T-helper 2 cell treated with Interferon-gamma antibody and Interleukin-4, amounts not matched to agents 5 μg/mL and 100 μg/mL, for 36 hours (primary cell): ENCODE measurements around the gene GAMT.

Experiments used
- DNase-seq: peaks from one replicate; pipeline ENCODE4 v3.0.0; 2021; ENCODE audit warnings: low spot score
- H3K27ac Mint-ChIP-seq: one replicate; pipeline ENCODE4 v1.8.0; 2021; ENCODE audit warnings: mild to moderate bottlenecking, mixed read lengths
- H3K27me3 Mint-ChIP-seq: one replicate; pipeline ENCODE4 v1.8.0; 2021; ENCODE audit warnings: low read depth, mixed read lengths
- H3K36me3 Mint-ChIP-seq: one replicate; pipeline ENCODE4 v1.8.0; 2021; ENCODE audit warnings: low read depth, mixed read lengths
- H3K4me1 Mint-ChIP-seq: one replicate; pipeline ENCODE4 v1.8.0; 2021; ENCODE audit warnings: low read depth, mixed read lengths
- H3K4me3 Mint-ChIP-seq: one replicate; pipeline ENCODE4 v1.8.0; 2022; ENCODE audit warnings: mild to moderate bottlenecking, moderate library complexity, mixed read lengths
- H3K9me3 Mint-ChIP-seq: one replicate; pipeline ENCODE4 v1.8.0; 2021; ENCODE audit warnings: mixed read lengths

GAMT gene

GRCh38 chr19:1407528-1408299, 6.4 kb upstream of the GAMT start, which contains the start of gene DAZAP1:
TSS of gene DAZAP1 (plus strand) at chr19:1407586. CDS start at chr19:1407774, 188 bp downstream.
- Mint-ChIP-seq H3K9me3 (no peaks in the 10 kb centered on the region), H3K4me3 (peak within 1 kb of the TSS; percentile 98), H3K4me1 (peaks cover 29% of the 10 kb centered on the region), H3K27me3 (peaks cover 2% of the 10 kb centered on the region), H3K36me3 (peaks cover 27% of the 10 kb centered on the region), H3K27ac (peak within 1 kb of the TSS; percentile 84)
- DNase-seq, result no peak

- Mint-ChIP-seq H3K9me3 (no peaks in the 10 kb centered on the region), H3K36me3 (peaks cover 27% of the 10 kb centered on the region), H3K27me3 (peaks cover 2% of the 10 kb centered on the region), H3K4me1 (peaks cover 32% of the 10 kb centered on the region), H3K27ac (peak overlapping the region; percentile 84), H3K4me3 (peak overlapping the region; percentile 74)
- peak; percentile 100 for DNase-seq
Measured at GRCh38 chr19:1406774-1407527, 5.6 kb upstream of the GAMT start.

- DNase-seq, result no peak
- no peaks in the 10 kb centered on the region for H3K9me3 Mint-ChIP-seq
- no peaks in the 10 kb centered on the region for H3K36me3 Mint-ChIP-seq
- peak overlapping the region; percentile 70 for H3K4me3 Mint-ChIP-seq
- peak overlapping the region; percentile 2 for H3K27ac Mint-ChIP-seq
- H3K27me3 Mint-ChIP-seq, result peaks cover 2% of the 10 kb centered on the region
- peaks cover 13% of the 10 kb centered on the region for H3K4me1 Mint-ChIP-seq
Measured at GRCh38 chr19:1402411-1403070, 1.2 kb upstream of the GAMT start.

- no peaks in the 10 kb centered on the region for H3K9me3 Mint-ChIP-seq
- no peak overlapping the region for H3K27ac Mint-ChIP-seq
- H3K36me3 Mint-ChIP-seq, result no peaks in the 10 kb centered on the region
- peak overlapping the region; percentile 62 for H3K4me3 Mint-ChIP-seq
- peaks cover 13% of the 10 kb centered on the region for H3K4me1 Mint-ChIP-seq
- DNase-seq, result no peak
- peaks cover 2% of the 10 kb centered on the region for H3K27me3 Mint-ChIP-seq
Measured at GRCh38 chr19:1401889-1402217, 511 bp upstream of the GAMT start.

- Mint-ChIP-seq H3K9me3 (no peaks in the 10 kb centered on the region), H3K4me1 (peaks cover 9% of the 10 kb centered on the region), H3K36me3 (no peaks in the 10 kb centered on the region), H3K27me3 (peaks cover 2% of the 10 kb centered on the region), H3K4me3 (peak overlapping the region; percentile 71), H3K27ac (no peak overlapping the region)
- DNase-seq, result no peak
Measured at GRCh38 chr19:1400281-1401137, 833 bp downstream of the GAMT start.

- Mint-ChIP-seq H3K4me3 (no peak overlapping the region), H3K27ac (no peak overlapping the region), H3K4me1 (peaks cover 9% of the 10 kb centered on the region), H3K9me3 (no peaks in the 10 kb centered on the region), H3K27me3 (peaks cover 2% of the 10 kb centered on the region), H3K36me3 (no peaks in the 10 kb centered on the region)
- DNase-seq, result no peak
Measured at GRCh38 chr19:1399745-1400144, 1.6 kb downstream of the GAMT start.

GRCh38 chr19:1399079-1399478, 2.3 kb downstream of the GAMT start:
- Mint-ChIP-seq H3K4me1 (peaks cover 9% of the 10 kb centered on the region), H3K9me3 (no peaks in the 10 kb centered on the region), H3K4me3 (peak overlapping the region; percentile 52), H3K27me3 (peaks cover 2% of the 10 kb centered on the region), H3K27ac (no peak overlapping the region), H3K36me3 (no peaks in the 10 kb centered on the region)
- no peak for DNase-seq

GRCh38 chr19:1397838-1398237, 3.5 kb downstream of the GAMT start:
- peaks cover 2% of the 10 kb centered on the region for H3K27me3 Mint-ChIP-seq
- H3K27ac Mint-ChIP-seq, result peak overlapping the region; percentile 36
- peaks cover 6% of the 10 kb centered on the region for H3K4me1 Mint-ChIP-seq
- no peaks in the 10 kb centered on the region for H3K36me3 Mint-ChIP-seq
- H3K9me3 Mint-ChIP-seq, result no peaks in the 10 kb centered on the region
- no peak overlapping the region for H3K4me3 Mint-ChIP-seq
- no peak for DNase-seq

- Mint-ChIP-seq H3K9me3 (no peaks in the 10 kb centered on the region), H3K4me3 (no peak overlapping the region), H3K27me3 (no peaks in the 10 kb centered on the region), H3K4me1 (peaks cover 2% of the 10 kb centered on the region), H3K36me3 (peaks cover 5% of the 10 kb centered on the region), H3K27ac (no peak overlapping the region)
- no peak for DNase-seq
Measured at GRCh38 chr19:1396768-1397679, 4.3 kb downstream of the GAMT start.

- Mint-ChIP-seq H3K9me3 (no peaks in the 10 kb centered on the region), H3K36me3 (peaks cover 6% of the 10 kb centered on the region), H3K4me1 (no peaks in the 10 kb centered on the region), H3K27me3 (no peaks in the 10 kb centered on the region), H3K27ac (no peak overlapping the region), H3K4me3 (no peak overlapping the region)
- DNase-seq, result no peak
Measured at GRCh38 chr19:1396019-1396767, 5.1 kb downstream of the GAMT start.

- Mint-ChIP-seq H3K27me3 (no peaks in the 10 kb centered on the region), H3K4me3 (no peak overlapping the region), H3K27ac (no peak overlapping the region), H3K9me3 (no peaks in the 10 kb centered on the region), H3K4me1 (no peaks in the 10 kb centered on the region), H3K36me3 (peaks cover 8% of the 10 kb centered on the region)
- DNase-seq, result no peak
Measured at GRCh38 chr19:1395194-1396018, 5.9 kb downstream of the GAMT start.
